Fibroblast of upper back skin (primary cell): ENCODE data around the gene PLCB3.

Source experiments
- DNase-seq: peaks from one replicate; pipeline ENCODE4 v3.0.0-alpha.2; 2013

PLCB3 gene

GRCh38 chr11:64252003-64252872 is 908 bp downstream of the PLCB3 start:
- no peak for DNase-seq

DNA sequence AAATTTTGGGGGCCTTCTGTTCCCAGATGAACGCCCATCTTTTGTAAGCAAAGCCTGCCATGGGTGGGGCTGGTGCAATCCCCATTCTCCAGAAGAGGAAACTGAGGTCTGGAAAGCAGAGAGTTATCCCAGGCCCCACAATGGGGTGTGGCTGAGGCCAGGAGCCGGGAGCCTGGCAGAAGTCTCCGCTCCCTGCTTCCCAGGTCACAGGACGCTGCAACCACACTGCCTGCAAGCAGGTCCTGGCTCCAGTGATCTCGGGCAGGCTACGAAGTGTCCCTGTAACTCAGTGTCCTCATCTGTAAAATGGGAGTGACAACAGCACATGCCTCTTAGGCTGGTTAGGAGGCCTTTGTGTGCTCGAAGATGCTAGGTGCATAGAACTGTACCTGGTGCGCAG is 1.7 kb downstream of the PLCB3 start:
- DNase-seq: no peak

- DNase-seq: no peak
Observed at GRCh38 chr11:64253481-64253880, 2.2 kb downstream of the PLCB3 start.

DNA sequence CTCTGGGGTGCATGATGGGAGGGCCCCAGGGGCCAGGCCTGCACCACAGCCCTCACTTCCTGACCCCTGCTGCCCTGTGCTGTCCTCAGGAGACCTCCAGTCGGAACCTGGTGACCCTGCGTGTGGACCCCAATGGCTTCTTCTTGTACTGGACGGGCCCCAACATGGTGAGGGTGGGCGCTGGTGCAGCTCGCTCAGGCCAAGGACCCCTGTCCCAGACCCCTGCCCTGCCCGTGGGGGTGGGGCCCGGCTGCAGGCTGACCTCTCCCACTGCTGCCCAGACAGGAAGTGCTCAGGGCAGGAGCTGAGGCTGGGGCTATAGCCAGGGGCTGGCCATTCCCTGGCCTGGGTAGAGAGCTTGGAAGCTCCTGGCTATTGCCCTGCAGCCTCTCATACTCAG is 3.0 kb downstream of the PLCB3 start:
- no peak for DNase-seq

- DNase-seq: no peak
Observed at GRCh38 chr11:64255135-64256128, 4.1 kb downstream of the PLCB3 start.

DNA sequence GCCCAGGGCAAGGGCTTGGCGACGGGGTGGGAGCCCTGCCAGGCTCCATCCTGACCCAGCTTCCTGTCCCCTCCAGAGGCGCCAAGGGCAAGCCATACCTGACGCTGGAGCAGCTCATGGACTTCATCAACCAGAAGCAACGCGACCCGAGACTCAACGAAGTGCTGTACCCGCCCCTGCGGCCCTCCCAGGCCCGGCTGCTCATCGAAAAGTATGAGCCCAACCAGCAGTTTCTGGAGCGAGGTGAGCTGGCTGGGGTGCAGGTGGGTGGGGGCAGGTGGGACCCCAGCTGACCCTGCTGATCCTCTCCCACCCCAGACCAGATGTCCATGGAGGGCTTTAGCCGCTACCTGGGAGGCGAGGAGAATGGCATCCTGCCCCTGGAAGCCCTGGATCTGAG is 5.0 kb downstream of the PLCB3 start:
- no peak for DNase-seq

DNA sequence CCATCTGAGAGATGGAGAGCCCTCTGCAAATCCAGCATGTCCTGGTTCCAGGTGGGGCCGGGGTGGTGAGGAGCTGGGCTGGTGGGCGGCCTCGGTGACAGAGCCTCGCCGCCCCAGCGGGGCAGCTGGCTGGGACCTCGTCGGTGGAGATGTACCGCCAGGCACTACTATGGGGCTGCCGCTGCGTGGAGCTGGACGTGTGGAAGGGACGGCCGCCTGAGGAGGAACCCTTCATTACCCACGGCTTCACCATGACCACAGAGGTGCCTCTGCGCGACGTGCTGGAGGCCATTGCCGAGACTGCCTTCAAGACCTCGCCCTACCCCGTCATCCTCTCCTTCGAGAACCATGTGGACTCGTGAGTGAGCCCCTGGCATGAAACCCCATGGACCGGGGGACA is 7.0 kb downstream of the PLCB3 start:
- DNase-seq: no peak

DNA sequence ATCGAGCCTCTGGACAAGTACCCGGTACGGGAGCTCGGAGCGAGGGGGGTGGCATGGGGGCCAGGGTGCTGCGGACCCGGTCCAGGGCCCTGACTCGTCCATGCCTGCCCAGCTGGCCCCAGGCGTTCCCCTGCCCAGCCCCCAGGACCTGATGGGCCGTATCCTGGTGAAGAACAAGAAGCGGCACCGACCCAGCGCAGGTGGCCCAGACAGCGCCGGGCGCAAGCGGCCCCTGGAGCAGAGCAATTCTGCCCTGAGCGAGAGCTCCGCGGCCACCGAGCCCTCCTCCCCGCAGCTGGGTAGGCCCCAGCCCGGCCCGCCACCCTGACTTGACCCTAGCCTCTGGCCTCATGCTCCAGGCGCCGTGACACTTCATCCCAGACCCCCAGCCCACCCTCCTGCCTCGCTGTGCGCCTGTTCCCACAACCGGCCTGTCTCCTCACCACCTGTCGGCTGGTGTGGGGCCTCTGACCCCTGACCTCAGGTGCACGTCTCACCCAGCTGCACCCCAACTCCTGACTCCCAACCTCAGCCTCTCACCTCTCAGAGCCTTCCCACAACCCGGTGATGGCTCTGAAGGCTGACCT is 7.7 kb downstream of the PLCB3 start:
- DNase-seq: no peak

DNA sequence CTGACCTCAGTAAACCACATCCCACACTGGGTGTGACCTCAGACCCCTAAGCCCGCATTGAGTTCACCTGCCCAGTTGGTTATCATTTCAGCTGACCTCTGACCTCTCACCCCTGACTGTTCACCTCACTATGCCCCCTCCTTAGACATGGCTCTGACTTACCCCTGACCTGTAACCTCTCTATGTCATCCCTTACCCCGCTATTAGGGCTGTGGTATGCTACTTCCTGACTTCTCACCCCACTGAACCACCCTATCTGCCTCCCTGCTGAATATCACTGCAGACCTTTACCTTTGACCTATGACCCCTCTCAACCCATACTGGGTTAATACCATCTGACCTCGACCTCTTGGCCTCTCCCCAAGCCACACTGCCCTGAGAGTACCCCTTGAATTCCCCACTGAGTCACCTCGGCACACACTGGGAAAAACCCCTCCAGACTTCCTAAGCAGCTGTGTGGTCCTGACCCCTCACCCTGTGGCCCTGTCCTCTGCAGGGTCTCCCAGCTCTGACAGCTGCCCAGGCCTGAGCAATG is 8.3 kb downstream of the PLCB3 start:
- DNase-seq: no peak

GRCh38 chr11:64260147-64260708 is 8.9 kb downstream of the PLCB3 start:
- DNase-seq: no peak

DNA sequence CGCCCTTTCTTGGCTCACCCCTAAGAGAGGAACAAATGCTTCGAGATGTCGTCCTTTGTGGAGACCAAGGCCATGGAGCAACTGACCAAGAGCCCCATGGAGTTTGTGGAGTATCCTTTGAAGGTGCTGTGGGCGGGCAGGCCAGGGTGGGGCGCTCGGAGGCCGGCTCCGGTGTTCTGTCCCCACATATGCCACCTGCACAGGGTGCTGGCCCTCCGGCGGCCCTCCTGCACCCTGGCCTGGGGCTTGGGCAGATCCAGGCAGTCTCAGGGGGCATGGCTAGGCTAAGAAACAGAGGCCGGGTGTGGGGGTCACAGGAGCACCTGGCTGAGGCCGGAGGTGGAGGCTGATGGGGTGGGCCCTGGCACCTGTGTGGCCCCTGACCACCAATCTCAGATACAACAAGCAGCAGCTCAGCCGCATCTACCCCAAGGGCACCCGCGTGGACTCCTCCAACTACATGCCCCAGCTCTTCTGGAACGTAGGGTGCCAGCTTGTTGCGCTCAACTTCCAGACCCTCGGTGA is 10.3 kb downstream of the PLCB3 start:
- no peak for DNase-seq

- no peak for DNase-seq
Observed at GRCh38 chr11:64262271-64263002, 11.1 kb downstream of the PLCB3 start.

DNA sequence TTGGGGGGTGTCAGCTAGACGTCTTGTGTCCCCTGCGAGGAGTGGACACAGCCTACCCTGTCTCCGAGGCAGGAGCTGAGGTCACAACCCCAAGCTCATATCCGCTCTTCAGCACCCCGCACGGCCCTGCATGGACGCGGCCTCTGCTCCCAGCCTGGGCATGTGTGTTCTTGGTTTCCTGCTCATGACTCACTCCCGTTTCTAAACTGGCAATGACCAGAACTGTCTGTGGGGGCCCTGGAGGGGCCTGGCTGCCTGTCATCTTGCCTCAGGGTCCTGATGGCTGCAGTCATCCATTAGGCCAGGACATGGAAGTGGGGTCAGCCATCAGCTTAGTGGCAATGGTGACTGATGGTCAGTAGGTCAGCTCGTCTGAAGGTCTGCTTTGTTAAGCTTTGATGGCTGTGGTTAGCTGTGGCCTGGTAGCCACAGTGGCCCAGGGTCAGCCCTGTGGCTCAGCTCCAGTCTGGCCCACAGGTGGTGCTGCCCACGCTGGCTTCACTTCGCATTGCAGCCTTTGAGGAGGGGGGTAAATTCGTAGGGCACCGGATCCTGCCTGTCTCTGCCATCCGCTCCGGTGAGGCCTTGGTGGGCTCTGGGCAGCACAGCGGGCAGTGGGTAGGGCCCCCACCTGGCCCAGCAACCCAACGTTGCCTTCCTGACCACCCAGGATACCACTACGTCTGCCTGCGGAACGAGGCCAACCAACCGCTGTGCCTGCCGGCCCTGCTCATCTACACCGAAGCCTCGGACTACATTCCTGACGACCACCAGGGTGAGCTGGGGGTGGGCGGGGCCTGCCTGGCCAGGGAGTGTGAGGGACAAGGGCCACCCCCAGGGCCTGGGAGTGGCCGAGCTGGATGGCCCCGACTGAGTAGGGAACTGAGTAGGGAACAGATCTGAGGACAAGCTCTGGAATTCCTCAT is 12.0 kb downstream of the PLCB3 start:
- no peak for DNase-seq

GRCh38 chr11:64263947-64264317 is 12.6 kb downstream of the PLCB3 start:
- DNase-seq: no peak

DNA sequence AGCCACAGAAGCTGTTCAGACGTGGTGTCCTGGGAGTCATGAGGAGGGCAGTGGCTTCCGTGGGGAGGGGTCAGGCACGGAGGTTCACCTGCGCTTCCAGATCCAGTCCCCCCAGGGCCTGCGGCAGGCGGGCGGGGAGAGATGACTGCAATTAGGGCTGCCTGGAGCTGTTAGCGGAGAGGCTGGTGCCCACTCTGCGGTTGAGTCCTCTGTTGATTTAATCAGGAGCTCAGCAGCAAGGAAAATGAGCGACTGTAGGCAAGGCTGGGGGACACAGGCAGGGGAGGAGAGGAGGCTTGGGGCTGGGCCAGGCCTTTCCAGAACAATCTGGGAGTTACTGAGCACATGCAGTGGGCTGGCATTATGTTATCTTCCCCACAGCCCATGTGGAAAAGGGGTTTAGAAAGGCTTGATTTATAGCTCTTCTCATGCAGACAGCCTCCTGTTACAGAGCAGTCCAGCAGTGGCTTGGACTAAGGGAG is 13.1 kb downstream of the PLCB3 start:
- no peak for DNase-seq

- no peak for DNase-seq
Observed at GRCh38 chr11:64265176-64266160, 14.1 kb downstream of the PLCB3 start.

DNA sequence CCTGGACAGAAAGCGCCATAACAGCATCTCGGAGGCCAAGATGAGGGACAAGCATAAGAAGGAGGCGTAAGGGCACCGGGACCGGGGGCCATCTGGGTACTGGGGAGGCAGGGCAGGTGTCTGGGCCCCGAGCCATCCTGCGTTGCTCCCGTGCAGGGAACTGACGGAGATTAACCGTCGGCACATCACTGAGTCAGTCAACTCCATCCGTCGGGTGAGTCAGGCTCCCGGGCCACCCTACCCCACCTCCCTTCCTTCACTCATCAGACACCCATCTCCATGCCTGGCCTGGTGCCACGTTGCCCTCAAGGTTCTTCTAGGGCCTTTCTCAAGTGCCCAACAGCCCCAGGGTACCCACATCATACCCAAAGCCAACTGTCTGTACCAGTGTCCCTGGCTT is 15.0 kb downstream of the PLCB3 start:
- DNase-seq: no peak

GRCh38 chr11:64267207-64267945 is 16.0 kb downstream of the PLCB3 start:
- DNase-seq: no peak
